ENCODE measurements around the gene SPAG8. TPM values are rescaled to one million over a fixed set of nuclear protein-coding genes. Genes with fewer than 3 reads are reported as not detected.

Gene SPAG8
- total and polyA plus RNA-seq, 9 of the 15 experiments (the other 6 are each of a cell fraction or from before 2014, with no cell fraction given) = 0.03 to 0.47 (median 0.21) TPM

GRCh38 chr9:35814106-35814840 is 2.2 kb upstream of the SPAG8 start:
- ATAC-seq (peak; percentile 61), FAIRE-seq (peak; percentile 91), DNase-seq (ENCODE audit: extremely low read depth in 1 of 4, low spot score in 3 of 4) (peak in 2 of 4 experiments; percentile 62 to 77)
- no peaks in the 10 kb centered on the region for H3K27me3 ChIP-seq (ENCODE audit: control insufficient read depth in 2 of 2, insufficient read depth in 2 of 2, low read length in 2 of 2)
- peak overlapping the region; percentile 92 to 100 for H3K9ac ChIP-seq (ENCODE audit: insufficient read depth in 1 of 2, low read depth in 2 of 2, low read length in 2 of 2)
- H2AFZ ChIP-seq (ENCODE audit: low read depth, low read length) = peak overlapping the region; percentile 77
- intact Hi-C loops (cut with micrococcal nuclease) (loop anchor here (10.0 kb wide), 2 partner anchors 79 to 149 kb away; partner anchors contain the start of genes ARHGEF39, CREB3 and TLN1), in situ Hi-C loops (cut with MboI) (no loop called here)
- peaks cover 4% of the 10 kb centered on the region for H3K9me1 ChIP-seq (ENCODE audit: control insufficient read depth, insufficient read depth, low read length)
- BruUV-seq (replicated peaks) = TSS peak; percentile 87
- under 1% methylated on average over 11 of the region's 29 CpGs for WGBS (ENCODE audit: insufficient coverage, low coverage, missing lambda C conversion rate)
- CTCF ChIA-PET (ENCODE audit: low intra/inter-chr PET ratio) = interaction anchor here (0.6 kb wide), 1 partner anchor 25 kb away, joined by 7 read pairs; no protein-coding TSS in a partner anchor
- H3K4me2 ChIP-seq (ENCODE audit: insufficient read depth, low read length) = peak overlapping the region; percentile 82
- peaks cover 2% of the 10 kb centered on the region; the same call in 1 of the 3 replicates for H3K36me3 ChIP-seq (ENCODE audit: control insufficient read depth, insufficient read depth, low read length)
- H4K20me1 ChIP-seq (replicated peaks; ENCODE audit: control insufficient read depth, insufficient read depth, low read length) = no peaks in the 10 kb centered on the region
- H3K4me1 ChIP-seq (replicated peaks in 1 of 2; ENCODE audit: control insufficient read depth in 2 of 2, insufficient read depth in 2 of 2, low read length in 2 of 2) = peaks cover 17 to 31% of the 10 kb centered on the region in 2 experiments
- H3K9me3 ChIP-seq (replicated peaks; ENCODE audit: control insufficient read depth, insufficient read depth, low read depth, low read length) = no peaks in the 10 kb centered on the region; the same call in 1 of the 2 replicates
- peak overlapping the region; percentile 66 for H3K4me3 ChIP-seq
- peaks cover 12% of the 10 kb centered on the region; the same call in 2 of the 3 replicates for H3K79me2 ChIP-seq (ENCODE audit: control insufficient read depth, insufficient read depth, low read length)
- POLR2A ChIA-PET = interaction anchor here (0.6 to 1.7 kb wide), 8 partner anchors 13 to 153 kb away, joined by 3 to 7 read pairs (median 4); no protein-coding TSS in a partner anchor
- H3K27ac ChIP-seq (ENCODE audit: extremely low read depth, low read depth, low read length) = peak overlapping the region; percentile 94
- TF ChIP-seq TSC22D4 (tag; IDR thresholded peaks at IDR 0.05) = no peak
- no peak for TF ChIP-seq RNF2 (IDR thresholded peaks at IDR 0.05)
- TF ChIP-seq ZNF655 (CRISPR knock-in tag; IDR thresholded peaks at IDR 0.05) = no peak
- no peak for TF ChIP-seq FOXJ2 (tag; IDR thresholded peaks at IDR 0.05)
- TF ChIP-seq CBX8 (IDR thresholded peaks at IDR 0.05; ENCODE audit: borderline replicate concordance, extremely low read depth, low read depth, low read length, poor library complexity, severe bottlenecking) = no peak
- TF ChIP-seq PHF21A (IDR thresholded peaks at IDR 0.05; ENCODE audit: borderline replicate concordance, low read depth) = no peak
- no peak for TF ChIP-seq CCAR2 (IDR thresholded peaks at IDR 0.05; ENCODE audit: low read depth, low read length)
- TF ChIP-seq KDM4B (IDR thresholded peaks at IDR 0.05; ENCODE audit: borderline replicate concordance in 2 of 2, low read depth in 1 of 2) = no peak
- no peak for TF ChIP-seq BRCA1 (IDR thresholded peaks at IDR 0.05)
- TF ChIP-seq BRCA1 (CRISPR knock-in tag; IDR thresholded peaks at IDR 0.05) = no peak
- no peak for TF ChIP-seq ASH1L (IDR thresholded peaks at IDR 0.05; ENCODE audit: borderline replicate concordance, low read depth, partially characterized antibody)
- no peak for TF ChIP-seq HNRNPLL (IDR thresholded peaks at IDR 0.05; ENCODE audit: low read depth, low read length, poor library complexity, severe bottlenecking)
- TF ChIP-seq NFATC3 (IDR thresholded peaks at IDR 0.05) = no peak
- no peak for TF ChIP-seq GATAD2B (IDR thresholded peaks at IDR 0.05; ENCODE audit: borderline replicate concordance)
- no peak for TF ChIP-seq THRA (IDR thresholded peaks at IDR 0.05)
- TF ChIP-seq ZNF766 (CRISPR knock-in tag; conservative IDR thresholded peaks at IDR 0.05) = no peak
- TF ChIP-seq NCOA4 (IDR thresholded peaks at IDR 0.05; ENCODE audit: partially characterized antibody) = no peak

Data from K562 (cell line).